Kidney (tissue), 14 donors: ENCODE results near the gene UGDH. TPM values are rescaled to one million over a fixed set of nuclear protein-coding genes. Genes with fewer than 3 reads are reported as not detected.

ENCODE experiments used
- DNase-seq, 5 donors: peaks; one replicate each; pipeline ENCODE4 v3.0.0-alpha.2; 2013 to 2020
- FAIRE-seq: peaks from 2 replicates; lab custom pipeline; 2012; peaks lifted over from hg19 to GRCh38; lab: Jason Lieb, UNC
- H3K27ac ChIP-seq, 2 donors: one replicate each; pipeline ENCODE4 v1.7.0; 2013; ENCODE audit warnings: low read depth in 2 of 2, low read length in 2 of 2, inconsistent platforms in 1 of 2
- H3K27me3 ChIP-seq: one replicate; pipeline ENCODE4 v1.7.1; 2013; ENCODE audit warnings: low read length, inconsistent platforms; ENCODE audit not compliant: control insufficient read depth, insufficient read depth
- H3K36me3 ChIP-seq, 3 donors: one replicate each; pipeline versions ENCODE4 v1.7.0 to v1.7.1; 2013; ENCODE audit warnings: low read length in 3 of 3, control low read depth in 1 of 3, inconsistent platforms in 1 of 3; ENCODE audit not compliant: insufficient read depth in 3 of 3, control insufficient read depth in 2 of 3
- H3K4me1 ChIP-seq, 3 donors: one replicate each; pipeline versions ENCODE4 v1.7.0 to v1.7.1; 2013; ENCODE audit warnings: low read length in 3 of 3, inconsistent platforms in 1 of 3, low read depth in 1 of 3; ENCODE audit not compliant: control insufficient read depth in 2 of 3, insufficient read depth in 2 of 3
- H3K4me3 ChIP-seq, 3 donors: one replicate each; pipeline versions ENCODE4 v1.7.0 to v1.8.1; 2013; ENCODE audit warnings: low read length in 3 of 3, control low read depth in 1 of 3, inconsistent platforms in 1 of 3
- H3K9ac ChIP-seq, 3 donors: one replicate each; pipeline versions ENCODE4 v1.7.0 to v1.7.1; 2013; ENCODE audit warnings: low read length in 3 of 3, control low read depth in 1 of 3, inconsistent platforms in 1 of 3
- H3K9me3 ChIP-seq, 3 donors: one replicate each; pipeline versions ENCODE4 v1.7.0 to v1.7.1; 2013; ENCODE audit warnings: low read length in 3 of 3, control low read depth in 1 of 3, inconsistent platforms in 1 of 3; ENCODE audit not compliant: control insufficient read depth in 2 of 3, insufficient read depth in 1 of 3
- intact Hi-C: fragments of 100-400 bp; cut with DNase I; formaldehyde crosslinking; loops from one replicate; pipeline ENCODE4 v1.11.1; 2022
- polyA plus RNA-seq: library from polyadenylated mRNA; stranded (reverse); fragments of 350-450 nt; fragmentation: Illumina TruSeq; extraction: RNeasy Lipid Tissue Mini Kit (QIAGEN cat#74804); gene quantifications from one replicate; pipeline ENCODE4 v1.2.3, GENCODE V29; 2014; ENCODE audit warnings: low read depth, low replicate concordance; ENCODE audit not compliant: insufficient read depth
- total RNA-seq: library from RNA; stranded (reverse); fragmentation: NEBNext Ultra II Directional; extraction: Animal tissue kit (Norgen Biotek cat#: 25700); gene quantifications from one replicate; pipeline ENCODE4 v1.2.1, GENCODE V29; 2021
- TF ChIP-seq, protein P1 (sequence below): IDR thresholded peaks from 3 replicates; pipeline ENCODE4 v1.5.1; 2012; ENCODE audit warnings: mild to moderate bottlenecking, moderate library complexity, borderline replicate concordance; ENCODE audit not compliant: insufficient read depth; ENCODE audit errors: extremely low read depth
- donor health status: control.
- donor health status: control.
- donor health status: control.
- donor health status: control.
- donor health status: control.
- donor health status: DM: yes; HTN: yes; CAD: no.
- donor health status: Normal renal cell carcinoma (clear cell type).

The UGDH gene
- total and polyA plus RNA-seq, 2 donors from 2014 or later, result 28.2 to 79.4 TPM

DNA sequence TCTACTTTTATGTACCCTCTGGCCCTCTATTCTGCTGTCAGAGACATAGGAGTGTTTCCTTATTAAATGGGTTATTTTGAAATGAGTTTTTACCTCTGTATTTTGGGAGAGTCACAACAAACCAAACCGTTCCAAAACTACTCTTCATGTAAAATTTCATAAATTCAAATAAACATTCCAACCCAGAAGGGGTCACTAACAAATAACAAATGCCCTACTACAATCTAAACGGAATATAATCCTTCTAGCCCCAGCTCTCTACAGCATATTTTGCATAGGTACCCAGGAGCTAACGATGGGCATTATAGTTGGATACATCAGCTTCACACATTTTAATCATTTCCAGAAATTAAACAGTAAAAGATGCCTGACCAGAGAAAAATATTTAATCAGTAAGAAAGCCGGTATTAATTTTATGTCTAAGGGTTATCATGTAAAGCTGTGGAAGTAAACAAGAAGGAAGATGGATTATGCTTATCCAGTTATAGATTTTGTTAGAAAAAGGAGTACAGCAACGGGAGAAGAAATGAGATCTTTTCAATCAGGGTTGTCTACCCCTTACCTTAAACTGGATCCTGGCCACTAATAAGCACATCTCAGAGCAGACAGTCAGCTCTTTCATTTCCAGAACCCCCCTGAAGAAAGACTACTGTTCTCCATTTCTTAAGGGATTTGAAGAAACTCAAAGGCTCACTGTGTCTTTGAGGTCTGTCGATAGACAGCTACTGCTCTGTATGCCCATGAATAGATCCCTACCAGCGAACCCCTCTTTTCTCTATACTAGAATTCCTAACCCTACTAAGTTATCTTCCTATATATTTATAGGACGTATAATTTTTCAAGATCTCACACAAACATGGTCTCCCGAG, 1.2 kb downstream of the UGDH start:
- H3K36me3 ChIP-seq, result no peaks in the 10 kb centered on the region
- intact Hi-C loops, result no loop called here
- H3K9ac ChIP-seq, result peak overlapping the region; percentile 60 to 94 (median 80)
- H3K4me3 ChIP-seq, result peak overlapping the region; percentile 88 to 95 (median 91)
- TF ChIP-seq, protein P1, sequence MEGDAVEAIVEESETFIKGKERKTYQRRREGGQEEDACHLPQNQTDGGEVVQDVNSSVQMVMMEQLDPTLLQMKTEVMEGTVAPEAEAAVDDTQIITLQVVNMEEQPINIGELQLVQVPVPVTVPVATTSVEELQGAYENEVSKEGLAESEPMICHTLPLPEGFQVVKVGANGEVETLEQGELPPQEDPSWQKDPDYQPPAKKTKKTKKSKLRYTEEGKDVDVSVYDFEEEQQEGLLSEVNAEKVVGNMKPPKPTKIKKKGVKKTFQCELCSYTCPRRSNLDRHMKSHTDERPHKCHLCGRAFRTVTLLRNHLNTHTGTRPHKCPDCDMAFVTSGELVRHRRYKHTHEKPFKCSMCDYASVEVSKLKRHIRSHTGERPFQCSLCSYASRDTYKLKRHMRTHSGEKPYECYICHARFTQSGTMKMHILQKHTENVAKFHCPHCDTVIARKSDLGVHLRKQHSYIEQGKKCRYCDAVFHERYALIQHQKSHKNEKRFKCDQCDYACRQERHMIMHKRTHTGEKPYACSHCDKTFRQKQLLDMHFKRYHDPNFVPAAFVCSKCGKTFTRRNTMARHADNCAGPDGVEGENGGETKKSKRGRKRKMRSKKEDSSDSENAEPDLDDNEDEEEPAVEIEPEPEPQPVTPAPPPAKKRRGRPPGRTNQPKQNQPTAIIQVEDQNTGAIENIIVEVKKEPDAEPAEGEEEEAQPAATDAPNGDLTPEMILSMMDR, result no peak
- DNase-seq, result peak in 2 of 5 donors; percentile 28 to 37
- H3K27me3 ChIP-seq, result no peaks in the 10 kb centered on the region
- H3K27ac ChIP-seq, result peak overlapping the region; percentile 80 to 98
- H3K9me3 ChIP-seq, result no peaks in the 10 kb centered on the region
- no peak for FAIRE-seq
- peaks cover 0 to 5% (median 5%) of the 10 kb centered on the region in 3 donors for H3K4me1 ChIP-seq

GRCh38 chr4:39524161-39524957, 2.9 kb downstream of the UGDH start:
- no peaks in the 10 kb centered on the region for H3K27me3 ChIP-seq
- FAIRE-seq, result no peak
- peaks cover 0 to 5% (median 0%) of the 10 kb centered on the region in 3 donors for H3K36me3 ChIP-seq
- intact Hi-C loops, result no loop called here
- H3K9ac ChIP-seq, result no peak overlapping the region
- TF ChIP-seq, protein P1, result no peak
- no peak overlapping the region for H3K27ac ChIP-seq
- H3K4me1 ChIP-seq, result peaks cover 0 to 5% (median 5%) of the 10 kb centered on the region in 3 donors
- DNase-seq, result no peak
- H3K4me3 ChIP-seq, result no peak overlapping the region
- no peaks in the 10 kb centered on the region for H3K9me3 ChIP-seq

GRCh38 chr4:39522068-39522467, 5.2 kb downstream of the UGDH start:
- no peak overlapping the region for H3K9ac ChIP-seq
- no peak overlapping the region for H3K4me3 ChIP-seq

More at GRCh38 chr4:39522068-39522467, 5.2 kb downstream of the UGDH start:
- intact Hi-C loops, result no loop called here
- FAIRE-seq (no peak), DNase-seq (no peak)
- H3K36me3 ChIP-seq, result peaks cover 0 to 5% (median 0%) of the 10 kb centered on the region in 3 donors
- peaks cover 0 to 5% (median 0%) of the 10 kb centered on the region in 3 donors for H3K4me1 ChIP-seq
- TF ChIP-seq, protein P1, result no peak
- H3K27me3 ChIP-seq, result no peaks in the 10 kb centered on the region
- no peak overlapping the region for H3K27ac ChIP-seq
- H3K9me3 ChIP-seq, result no peaks in the 10 kb centered on the region
